Measurements from ENCODE around the gene ARF1. TPM values are rescaled to one million over a fixed set of nuclear protein-coding genes. Genes with fewer than 3 reads are reported as not detected.
A peak's percentile ranks its signal among the peaks of the same experiment; 100 is the strongest.

The ARF1 gene
- total RNA-seq, 1 donor from 2014 or later = 368 TPM

- H3K36me3 ChIP-seq = no peaks in the 10 kb centered on the region
- intact Hi-C loops (cut with DNase I) = no loop called here
- DNase-seq (no peak), ATAC-seq (no peak)
- H3K9me3 ChIP-seq = no peaks in the 10 kb centered on the region
- peaks cover 21% of the 10 kb centered on the region for H3K27me3 ChIP-seq (ENCODE audit: low read depth)
- no peak overlapping the region for H3K27ac ChIP-seq
- no peak overlapping the region for H3K4me3 ChIP-seq
- H3K4me1 ChIP-seq = peaks cover 10% of the 10 kb centered on the region
- no peak for TF ChIP-seq CTCF (IDR thresholded peaks at IDR 0.05)
Measured at GRCh38 chr1:228042508-228042907, 40.0 kb upstream of the ARF1 start.

GRCh38 chr1:228043281-228043848, 39.1 kb upstream of the ARF1 start:
- DNase-seq (no peak), ATAC-seq (peak; percentile 22 to 70)
- Histone ChIP-seq H3K27me3 (ENCODE audit: low read depth) (peaks cover 13% of the 10 kb centered on the region), H3K4me1 (peaks cover 8% of the 10 kb centered on the region), H3K27ac (no peak overlapping the region), H3K36me3 (no peaks in the 10 kb centered on the region), H3K4me3 (no peak overlapping the region), H3K9me3 (no peaks in the 10 kb centered on the region)
- intact Hi-C loops (cut with DNase I) = no loop called here
- TF ChIP-seq CTCF (IDR thresholded peaks at IDR 0.05) = no peak

GRCh38 chr1:228044961-228045360, 37.5 kb upstream of the ARF1 start:
- H3K4me3 ChIP-seq = no peak overlapping the region
- H3K36me3 ChIP-seq = no peaks in the 10 kb centered on the region
- H3K4me1 ChIP-seq = peaks cover 8% of the 10 kb centered on the region
- ATAC-seq = peak; percentile 85 to 95
- no peak for TF ChIP-seq CTCF (IDR thresholded peaks at IDR 0.05)
- intact Hi-C loops (cut with DNase I) = no loop called here
- peak overlapping the region; percentile 60 for H3K27ac ChIP-seq
- H3K9me3 ChIP-seq = no peaks in the 10 kb centered on the region
- H3K27me3 ChIP-seq (ENCODE audit: low read depth) = no peaks in the 10 kb centered on the region
- peak; percentile 73 for DNase-seq

GRCh38 chr1:228045405-228045804, 37.1 kb upstream of the ARF1 start:
- H3K27ac ChIP-seq = peak overlapping the region; percentile 60
- H3K27me3 ChIP-seq (ENCODE audit: low read depth) = no peaks in the 10 kb centered on the region
- peaks cover 8% of the 10 kb centered on the region for H3K4me1 ChIP-seq
- H3K36me3 ChIP-seq = no peaks in the 10 kb centered on the region
- no peak overlapping the region for H3K4me3 ChIP-seq
- intact Hi-C loops (cut with DNase I) = no loop called here
- DNase-seq (no peak), ATAC-seq (peak in 1 of 2 donors; percentile 1)
- no peak for TF ChIP-seq CTCF (IDR thresholded peaks at IDR 0.05)
- no peaks in the 10 kb centered on the region for H3K9me3 ChIP-seq

GRCh38 chr1:228045871-228046270, 36.6 kb upstream of the ARF1 start:
- intact Hi-C loops (cut with DNase I) = no loop called here
- TF ChIP-seq CTCF (IDR thresholded peaks at IDR 0.05) = no peak
- H3K27me3 ChIP-seq (ENCODE audit: low read depth) = peaks cover 1% of the 10 kb centered on the region
- H3K9me3 ChIP-seq = no peaks in the 10 kb centered on the region
- H3K4me1 ChIP-seq = peaks cover 8% of the 10 kb centered on the region
- no peak overlapping the region for H3K4me3 ChIP-seq
- H3K27ac ChIP-seq = peak overlapping the region; percentile 60
- peak; percentile 55 for DNase-seq
- ATAC-seq = peak; percentile 33 to 57
- no peaks in the 10 kb centered on the region for H3K36me3 ChIP-seq
